GM19452 (cell line): ENCODE measurements around the gene QSOX1.

Experiments
- ATAC-seq: cut with Tn5 transposase; IDR thresholded peaks from one replicate; pipeline ENCODE4 v1.9.1; 2021; ENCODE audit not compliant: unreplicated experiment

QSOX1 gene

GRCh38 chr1:180144659-180145357 lies 9.9 kb upstream of the QSOX1 start:
- ATAC-seq: no peak

GRCh38 chr1:180145446-180145845 lies 9.2 kb upstream of the QSOX1 start:
- ATAC-seq: no peak

GRCh38 chr1:180150982-180151381 lies 3.7 kb upstream of the QSOX1 start:
- ATAC-seq: no peak

- ATAC-seq: no peak
Measured at GRCh38 chr1:180151508-180151907, 3.2 kb upstream of the QSOX1 start.

GRCh38 chr1:180152588-180152987 lies 2.1 kb upstream of the QSOX1 start:
- ATAC-seq: no peak

GRCh38 chr1:180153032-180153431 lies 1.6 kb upstream of the QSOX1 start:
- no peak for ATAC-seq

- no peak for ATAC-seq
Measured at GRCh38 chr1:180154003-180154324, 705 bp upstream of the QSOX1 start.

- no peak for ATAC-seq
Measured at GRCh38 chr1:180155182-180155682, 563 bp downstream of the QSOX1 start.

- ATAC-seq: no peak
Measured at GRCh38 chr1:180156201-180156600, 1.5 kb downstream of the QSOX1 start.

- no peak for ATAC-seq
Measured at GRCh38 chr1:180156631-180157091, 2.0 kb downstream of the QSOX1 start.

GRCh38 chr1:180157108-180157507 lies 2.4 kb downstream of the QSOX1 start:
- ATAC-seq: no peak

- ATAC-seq: no peak
Measured at GRCh38 chr1:180157576-180158057, 2.9 kb downstream of the QSOX1 start.

- ATAC-seq: no peak
Measured at GRCh38 chr1:180158149-180159147, 3.8 kb downstream of the QSOX1 start.

GRCh38 chr1:180160357-180160756 lies 5.7 kb downstream of the QSOX1 start:
- ATAC-seq: no peak

GRCh38 chr1:180163041-180163440 lies 8.4 kb downstream of the QSOX1 start:
- ATAC-seq: no peak

- no peak for ATAC-seq
Measured at GRCh38 chr1:180165096-180165495, 10.4 kb downstream of the QSOX1 start.

- ATAC-seq: no peak
Measured at GRCh38 chr1:180165509-180166435, 11.1 kb downstream of the QSOX1 start.

- no peak for ATAC-seq
Measured at GRCh38 chr1:180166436-180166800, 11.7 kb downstream of the QSOX1 start.

- no peak for ATAC-seq
Measured at GRCh38 chr1:180167021-180167701, 12.5 kb downstream of the QSOX1 start.
